ENCODE measurements around the gene XPNPEP1.

GRCh38 chr10:109875151-109875568 lies 48.2 kb downstream of the XPNPEP1 start:
- TF ChIP-seq CTCF (IDR thresholded peaks at IDR 0.05) (no peak), POLR2A (IDR thresholded peaks at IDR 0.05) (no peak), POLR2AphosphoS5 (IDR thresholded peaks at IDR 0.05) (no peak), EP300 (IDR thresholded peaks at IDR 0.05) (no peak)
